ENCODE measurements around the gene CTXN3. TPM values are rescaled to one million over a fixed set of nuclear protein-coding genes. Genes with fewer than 3 reads are reported as not detected.

The CTXN3 gene
- total and polyA plus RNA-seq, 2 donors (not counting 3 experiments of a cell fraction or from before 2014, with no cell fraction given) = not detected

- no peak for DNase-seq (ENCODE audit: low read depth, low spot score)
- no peak for TF ChIP-seq POLR2AphosphoS5 (IDR thresholded peaks at IDR 0.05; ENCODE audit: insufficient read depth, low read depth, low read length)
- TF ChIP-seq MYC (IDR thresholded peaks at IDR 0.05; ENCODE audit: low read depth, low read length) = no peak
- no peak for TF ChIP-seq GATA2 (IDR thresholded peaks at IDR 0.05; ENCODE audit: insufficient read depth, insufficient read length, low read depth, low read length)
- TF ChIP-seq EZH2 (IDR thresholded peaks at IDR 0.05; ENCODE audit: borderline replicate concordance, low read depth, low read length, severe bottlenecking) = no peak
- TF ChIP-seq CTCF (IDR thresholded peaks at IDR 0.05; ENCODE audit: extremely low read depth in 1 of 2, insufficient read depth in 1 of 2, low read depth in 1 of 2, low read length in 2 of 2) = no peak
- no peak for TF ChIP-seq POLR2A (IDR thresholded peaks at IDR 0.05; ENCODE audit: low read depth, low read length)
- no peak for TF ChIP-seq JUN (IDR thresholded peaks at IDR 0.05; ENCODE audit: borderline replicate concordance, insufficient read depth, insufficient read length, low read depth)
- TF ChIP-seq FOS (IDR thresholded peaks at IDR 0.05; ENCODE audit: borderline replicate concordance, insufficient read depth, low read length) = no peak
- no peak for TF ChIP-seq MAX (IDR thresholded peaks at IDR 0.05; ENCODE audit: insufficient read depth, insufficient read length)
Measured at GRCh38 chr5:127609957-127610356, 38.9 kb upstream of the CTXN3 start.

More at GRCh38 chr5:127609957-127610356, 38.9 kb upstream of the CTXN3 start:
- Histone ChIP-seq H3K79me2 (ENCODE audit: control insufficient read depth, insufficient read depth, low read length) (no peaks in the 10 kb centered on the region), H3K4me3 (replicated peaks in 1 of 3; ENCODE audit: insufficient read depth in 1 of 3, low read depth in 1 of 3, low read length in 3 of 3) (no peak overlapping the region), H3K4me1 (ENCODE audit: control insufficient read depth, extremely low read depth, insufficient read depth, low read length) (no peaks in the 10 kb centered on the region), H3K4me2 (ENCODE audit: insufficient read depth, low read length) (no peak overlapping the region), H3K36me3 (ENCODE audit: control insufficient read depth in 2 of 2, extremely low read depth in 1 of 2, insufficient read depth in 2 of 2, low read length in 2 of 2) (no peaks in the 10 kb centered on the region), H3K27me3 (ENCODE audit: control insufficient read depth in 2 of 2, insufficient read depth in 2 of 2, low read length in 2 of 2) (peaks cover 0 to 2% of the 10 kb centered on the region in 2 experiments), H3K9me1 (replicated peaks; ENCODE audit: control insufficient read depth, extremely low read depth, insufficient read depth, low read length) (no peaks in the 10 kb centered on the region), H4K20me1 (replicated peaks; ENCODE audit: control insufficient read depth, extremely low read depth, insufficient read depth, low read length) (no peaks in the 10 kb centered on the region), H3K9ac (replicated peaks; ENCODE audit: extremely low read depth, insufficient read depth, low read length) (no peak overlapping the region), H3K9me3 (replicated peaks; ENCODE audit: control insufficient read depth, insufficient read depth, low read length) (no peaks in the 10 kb centered on the region), H2AFZ (ENCODE audit: low read depth, low read length) (no peak overlapping the region), H3K27ac (ENCODE audit: insufficient read depth, low read depth, low read length) (no peak overlapping the region)
- dilution Hi-C loops (cut with MboI; ENCODE audit: extremely low pct_ligation_motif_present, low sequenced_read_pairs) (no loop called here), intact Hi-C loops (cut with micrococcal nuclease) (no loop called here)
- ChIA-PET POLR2A (interaction anchor here (0.7 kb wide), 1 partner anchor 1317 kb away, joined by 7 read pairs; no protein-coding TSS in a partner anchor), CTCF (interaction anchor here (1.1 kb wide), 1 partner anchor 12 kb away, joined by 3 read pairs; no protein-coding TSS in a partner anchor)
- FAIRE-seq = no peak
- no TSS peak for BruUV-seq (replicated peaks)
